Stomach (tissue), 4 donors: ENCODE data around the gene GALNS.

Experiments
- POLR2A ChIP-seq, 4 donors: fragments of 450-650 bp; IDR thresholded peaks; one replicate each; pipeline ENCODE4 v1.6.1; 2016; ENCODE audit warnings: antibody characterized with exemption in 4 of 4, control low read depth in 2 of 4, mild to moderate bottlenecking in 1 of 4, moderate library complexity in 1 of 4
- TF ChIP-seq, protein P1 (sequence below), 7 experiments: fragments of 450-650 bp in 4 of 7; fragments of 200-600 bp in 3 of 7; sonication (generic) in 3 of 7; IDR thresholded peaks; one replicate each; pipeline ENCODE4 v1.5.1; 2016 to 2019; ENCODE audit warnings: antibody characterized with exemption in 7 of 7, control low read depth in 2 of 7, mild to moderate bottlenecking in 1 of 7

DNA sequence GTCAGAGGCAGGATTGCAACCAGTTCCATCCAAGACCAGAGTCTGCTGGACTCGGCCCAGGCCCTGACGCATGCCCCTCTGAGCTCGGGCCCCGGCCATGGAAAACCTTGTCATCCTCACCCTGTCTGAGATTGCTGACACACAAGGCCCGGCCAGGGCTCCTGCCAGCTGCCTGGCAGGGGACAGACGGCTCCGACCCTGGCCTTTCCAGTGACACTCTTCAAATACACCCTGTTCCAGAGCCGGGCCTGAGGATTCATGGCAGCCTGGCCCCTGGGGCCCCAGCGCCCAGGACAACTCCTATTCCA is 12.9 kb upstream of the GALNS start:
- TF ChIP-seq, protein P1, sequence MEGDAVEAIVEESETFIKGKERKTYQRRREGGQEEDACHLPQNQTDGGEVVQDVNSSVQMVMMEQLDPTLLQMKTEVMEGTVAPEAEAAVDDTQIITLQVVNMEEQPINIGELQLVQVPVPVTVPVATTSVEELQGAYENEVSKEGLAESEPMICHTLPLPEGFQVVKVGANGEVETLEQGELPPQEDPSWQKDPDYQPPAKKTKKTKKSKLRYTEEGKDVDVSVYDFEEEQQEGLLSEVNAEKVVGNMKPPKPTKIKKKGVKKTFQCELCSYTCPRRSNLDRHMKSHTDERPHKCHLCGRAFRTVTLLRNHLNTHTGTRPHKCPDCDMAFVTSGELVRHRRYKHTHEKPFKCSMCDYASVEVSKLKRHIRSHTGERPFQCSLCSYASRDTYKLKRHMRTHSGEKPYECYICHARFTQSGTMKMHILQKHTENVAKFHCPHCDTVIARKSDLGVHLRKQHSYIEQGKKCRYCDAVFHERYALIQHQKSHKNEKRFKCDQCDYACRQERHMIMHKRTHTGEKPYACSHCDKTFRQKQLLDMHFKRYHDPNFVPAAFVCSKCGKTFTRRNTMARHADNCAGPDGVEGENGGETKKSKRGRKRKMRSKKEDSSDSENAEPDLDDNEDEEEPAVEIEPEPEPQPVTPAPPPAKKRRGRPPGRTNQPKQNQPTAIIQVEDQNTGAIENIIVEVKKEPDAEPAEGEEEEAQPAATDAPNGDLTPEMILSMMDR (IDR thresholded peaks at IDR 0.05) = no peak
- no peak for TF ChIP-seq POLR2A (IDR thresholded peaks at IDR 0.05)
